Stimulated activated CD8-positive, alpha-beta memory T cell treated with anti-CD3 and anti-CD28 coated beads, Interleukin-12 subunit alpha, Interleukin-12 subunit beta, amount 100 ng/mL, for 4 hours (primary cell): ENCODE results near the gene CHI3L1.

Experiments
- DNase-seq: peaks from one replicate; pipeline ENCODE4 v3.0.0-alpha.2; 2020; ENCODE audit warnings: low read depth

Gene CHI3L1

GRCh38 chr1:203168991-203169390, 17.5 kb downstream of the CHI3L1 start:
- DNase-seq, result no peak

- DNase-seq, result no peak
Observed at GRCh38 chr1:203168256-203168786, 18.2 kb downstream of the CHI3L1 start.

GRCh38 chr1:203167913-203168200, 18.6 kb downstream of the CHI3L1 start:
- DNase-seq, result no peak

- DNase-seq, result no peak
Observed at GRCh38 chr1:203167026-203167912, 19.2 kb downstream of the CHI3L1 start.

- no peak for DNase-seq
Observed at GRCh38 chr1:203166192-203166940, 20.1 kb downstream of the CHI3L1 start.

GRCh38 chr1:203165800-203166161, 20.7 kb downstream of the CHI3L1 start:
- DNase-seq, result no peak

- DNase-seq, result no peak
Observed at GRCh38 chr1:203165101-203165799, 21.3 kb downstream of the CHI3L1 start.

- DNase-seq, result no peak
Observed at GRCh38 chr1:203163891-203164635, 22.4 kb downstream of the CHI3L1 start.

GRCh38 chr1:203162403-203162802, 24.1 kb downstream of the CHI3L1 start:
- no peak for DNase-seq

- no peak for DNase-seq
Observed at GRCh38 chr1:203161703-203162102, 24.8 kb downstream of the CHI3L1 start.

- no peak for DNase-seq
Observed at GRCh38 chr1:203161175-203161574, 25.3 kb downstream of the CHI3L1 start.

- no peak for DNase-seq
Observed at GRCh38 chr1:203159844-203160243, 26.7 kb downstream of the CHI3L1 start.

- DNase-seq, result no peak
Observed at GRCh38 chr1:203158960-203159665, 27.4 kb downstream of the CHI3L1 start.

- DNase-seq, result no peak
Observed at GRCh38 chr1:203158423-203158822, 28.1 kb downstream of the CHI3L1 start.

GRCh38 chr1:203156280-203156679, 30.2 kb downstream of the CHI3L1 start:
- DNase-seq, result no peak

GRCh38 chr1:203153989-203154821, 32.3 kb downstream of the CHI3L1 start:
- no peak for DNase-seq

GRCh38 chr1:203153051-203153988, 33.2 kb downstream of the CHI3L1 start:
- DNase-seq, result no peak

- DNase-seq, result no peak
Observed at GRCh38 chr1:203152158-203153034, 34.1 kb downstream of the CHI3L1 start.
